NCI-H69 (cell line): ENCODE results near the gene HAO1.
"Not testable (repeated sequence)": the region's sequence is repeated elsewhere in the genome, so short reads cannot be mapped to it uniquely, and the experiment has no call there.

Experiments
- DNase-seq: peaks from one replicate; lab custom pipeline; 2025; lab: John Stamatoyannopoulos, UW

The HAO1 gene

DNA sequence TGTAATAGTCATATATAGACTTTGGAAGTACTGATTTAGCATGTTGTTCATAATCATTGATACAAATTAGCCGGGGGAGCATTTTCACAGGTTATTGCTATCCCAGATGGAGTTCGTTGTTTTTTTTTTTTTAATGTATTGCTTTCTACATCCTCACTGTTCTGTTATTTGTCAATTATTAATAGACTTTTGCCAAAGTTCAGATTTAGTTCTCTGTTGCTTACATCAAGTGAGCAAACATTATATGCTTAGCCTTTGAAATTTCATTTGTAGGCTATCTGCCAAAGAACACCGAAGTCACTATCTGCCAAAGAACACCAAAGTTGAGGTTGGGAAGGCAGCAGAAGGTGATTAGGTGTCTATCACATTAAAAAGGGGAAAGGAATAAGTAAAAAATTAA lies at the start of gene HAO1:
HAO1 (minus strand) TSS at position 118 of the 400 bp plus-strand sequence; CDS start at position 82, 36 bp downstream.
- DNase-seq: no peak

DNA sequence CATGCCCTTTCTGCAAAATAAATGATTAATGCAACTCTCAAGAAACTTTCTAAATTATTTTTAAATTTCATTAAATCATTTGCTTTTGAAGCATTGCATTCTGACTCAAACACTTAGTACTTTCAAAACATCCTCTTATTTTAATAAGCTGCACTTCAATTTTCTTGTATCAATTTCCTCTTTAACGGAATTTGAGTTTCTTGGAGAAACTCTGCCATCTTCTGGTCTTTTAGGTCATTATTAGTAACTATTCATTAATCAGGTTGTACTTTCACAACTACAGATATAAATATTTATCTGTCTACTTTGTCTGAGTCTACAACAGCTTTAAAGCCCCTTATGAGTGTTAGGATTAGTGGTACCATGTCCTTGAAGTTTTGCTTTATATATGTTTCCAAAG lies 49.1 kb upstream of the HAO1 start:
- DNase-seq: no peak

DNA sequence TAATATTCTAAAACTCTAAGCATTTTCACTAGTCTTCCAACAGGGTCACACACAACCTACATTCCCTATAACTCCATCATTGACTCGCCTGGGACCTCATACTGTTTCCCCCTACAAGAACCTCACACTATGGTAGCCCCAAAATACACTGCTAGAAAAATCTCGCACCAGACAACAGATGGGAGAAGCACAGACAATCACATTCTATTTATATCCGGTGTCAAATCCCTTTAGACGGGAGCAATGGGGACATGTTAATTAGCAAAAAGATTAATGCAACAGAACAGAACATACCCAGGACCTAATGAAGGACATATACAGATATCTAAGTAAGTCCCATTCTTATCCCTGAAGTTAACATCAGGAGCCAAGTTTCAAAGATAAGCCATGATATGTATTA lies 45.7 kb upstream of the HAO1 start:
- no peak for DNase-seq

DNA sequence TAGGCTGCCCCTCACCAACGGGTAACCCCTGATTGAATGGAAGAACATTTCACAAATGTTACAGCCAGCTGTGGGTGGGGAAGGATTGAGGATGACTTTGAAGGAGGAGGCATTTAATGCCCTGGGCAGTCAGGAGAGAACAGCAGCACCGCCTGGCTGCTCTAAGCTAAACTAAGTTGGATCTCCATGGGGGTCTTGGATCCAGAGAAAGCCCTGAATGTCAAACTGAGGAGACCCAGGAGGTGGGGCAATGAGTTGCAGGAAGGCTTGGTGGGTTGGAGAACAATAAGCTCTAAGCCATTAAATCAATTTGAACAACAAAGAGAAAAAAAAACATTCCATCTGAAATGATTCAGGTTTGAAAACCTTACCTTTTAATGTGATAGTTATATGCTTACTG lies 43.9 kb upstream of the HAO1 start:
- DNase-seq: no peak

DNA sequence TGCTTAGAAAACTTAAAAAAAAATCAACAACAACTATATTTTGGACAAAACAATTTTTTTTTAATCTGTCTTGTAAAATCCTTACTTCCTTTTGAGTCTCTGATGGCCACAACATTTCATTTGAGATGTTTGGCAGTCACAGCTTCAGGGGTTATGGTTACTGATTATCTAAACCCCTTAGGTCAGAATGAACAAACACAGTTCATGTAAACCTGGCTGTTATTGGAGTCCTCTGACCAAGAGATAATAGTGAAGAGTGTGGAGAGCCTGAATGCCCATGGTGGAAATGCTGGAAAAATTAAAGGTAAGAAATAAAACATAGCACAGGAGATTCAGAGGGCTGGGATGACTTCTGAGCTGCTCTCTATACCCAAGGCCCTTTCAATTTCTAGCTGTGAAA lies 41.1 kb upstream of the HAO1 start:
- DNase-seq: no peak

DNA sequence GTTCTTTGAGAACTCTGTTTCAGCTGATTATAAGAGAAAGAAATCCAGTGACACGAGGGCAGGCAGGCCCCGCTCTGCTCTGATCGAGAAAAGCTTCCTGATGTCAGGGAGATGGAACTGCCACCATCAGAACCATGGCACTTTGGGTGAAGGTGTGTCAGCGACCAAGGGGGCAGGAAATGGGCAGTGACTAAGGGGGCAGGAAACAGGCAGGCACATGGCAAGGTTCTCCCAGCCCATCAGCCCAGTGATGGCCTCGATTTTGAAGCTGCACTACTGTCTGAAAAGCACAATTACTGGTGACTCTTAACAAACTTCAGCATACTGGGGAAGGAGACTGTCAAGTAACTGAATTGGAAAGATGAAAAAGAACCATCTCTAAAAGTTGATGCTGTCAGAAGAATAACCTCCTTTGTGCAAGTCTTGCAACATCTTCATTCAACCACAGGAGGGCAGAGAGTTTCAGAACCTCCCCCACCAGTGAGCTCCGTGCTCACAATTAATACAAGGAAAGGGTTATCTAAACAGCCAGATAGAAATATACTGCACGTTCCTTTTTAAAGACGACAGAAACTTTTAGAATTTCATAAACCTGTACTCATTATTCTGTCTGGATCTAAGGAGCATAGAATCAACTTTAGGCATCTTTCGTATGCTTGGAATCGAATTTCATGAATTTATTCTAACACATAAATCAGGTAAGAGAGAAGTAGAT lies 40.2 kb upstream of the HAO1 start:
- DNase-seq: peak; percentile 40

DNA sequence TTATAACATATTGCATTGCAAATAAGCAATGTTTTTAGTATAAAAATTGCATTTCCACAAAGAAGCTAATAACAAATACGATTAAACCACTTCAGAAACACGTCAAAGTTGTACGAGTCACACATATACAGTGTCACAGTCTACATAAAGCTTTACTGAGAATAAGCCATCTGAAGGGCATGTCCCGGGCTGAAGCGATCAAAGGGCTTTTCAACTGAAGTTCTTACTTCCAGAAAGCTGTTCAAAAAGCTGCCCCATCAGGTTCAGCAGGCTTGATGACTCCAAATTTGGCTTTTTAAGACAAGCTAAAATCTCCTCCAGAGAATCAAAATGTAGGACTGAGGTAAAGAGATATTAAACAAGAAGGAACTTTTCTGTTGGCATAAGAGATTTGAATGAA lies 37.5 kb upstream of the HAO1 start:
- no peak for DNase-seq

DNA sequence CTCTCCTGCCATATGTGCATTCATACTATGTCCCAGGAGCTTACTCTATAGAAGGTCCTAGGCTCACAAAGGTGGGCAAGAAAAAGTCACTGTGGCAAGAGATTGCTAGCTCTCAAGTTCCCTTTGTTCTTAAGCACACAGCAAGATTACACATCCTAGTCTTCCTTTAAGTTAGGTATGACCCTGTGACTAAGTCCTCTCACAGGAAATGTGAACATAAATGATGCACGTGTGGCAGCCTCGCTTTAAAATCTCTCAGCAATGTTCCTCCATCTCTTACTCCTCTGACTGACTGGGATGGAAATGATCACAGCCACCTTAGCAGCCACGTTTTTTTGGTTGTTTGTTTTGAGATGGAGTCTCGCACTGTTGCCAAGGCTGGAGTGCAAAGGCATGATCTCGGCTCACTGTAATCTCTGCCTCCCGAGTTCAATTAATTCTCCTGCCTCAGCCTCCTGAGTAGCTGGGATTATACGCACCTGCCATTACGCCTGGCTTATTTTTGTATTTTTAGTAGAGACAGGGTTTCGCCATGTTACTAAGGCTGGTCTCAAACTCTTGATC lies 35.7 kb upstream of the HAO1 start:
- no peak for DNase-seq

DNA sequence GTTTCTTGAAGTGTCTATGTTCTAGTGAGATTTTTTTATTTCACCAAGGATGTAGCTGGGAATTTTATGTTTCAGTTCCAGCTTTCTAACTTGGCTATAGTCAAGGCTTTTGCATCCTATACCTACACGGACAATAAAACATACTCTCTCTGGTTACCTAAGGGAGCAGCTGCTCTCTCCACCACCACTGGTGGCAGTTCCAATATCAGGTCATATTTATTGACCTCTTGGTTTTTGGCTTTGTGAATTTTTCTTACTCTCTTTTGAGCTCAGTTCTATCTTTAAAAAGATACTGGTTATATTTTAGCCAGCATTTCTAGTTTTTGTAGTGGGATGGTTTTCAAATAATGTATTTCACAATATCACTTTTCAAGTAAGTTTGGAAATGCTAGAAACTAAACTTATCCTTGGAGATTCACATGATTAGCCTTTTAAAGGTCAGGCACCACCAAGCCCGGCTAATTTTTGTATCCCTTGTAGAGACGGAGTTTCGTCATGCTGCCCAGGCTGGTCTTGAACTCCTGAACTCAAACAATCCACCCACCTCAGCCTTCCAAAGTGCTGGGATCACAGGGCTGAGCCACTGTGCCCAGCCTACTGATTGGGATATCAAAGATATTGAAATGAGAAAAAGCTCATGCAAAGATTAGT lies 34.7 kb upstream of the HAO1 start:
- DNase-seq: no peak

DNA sequence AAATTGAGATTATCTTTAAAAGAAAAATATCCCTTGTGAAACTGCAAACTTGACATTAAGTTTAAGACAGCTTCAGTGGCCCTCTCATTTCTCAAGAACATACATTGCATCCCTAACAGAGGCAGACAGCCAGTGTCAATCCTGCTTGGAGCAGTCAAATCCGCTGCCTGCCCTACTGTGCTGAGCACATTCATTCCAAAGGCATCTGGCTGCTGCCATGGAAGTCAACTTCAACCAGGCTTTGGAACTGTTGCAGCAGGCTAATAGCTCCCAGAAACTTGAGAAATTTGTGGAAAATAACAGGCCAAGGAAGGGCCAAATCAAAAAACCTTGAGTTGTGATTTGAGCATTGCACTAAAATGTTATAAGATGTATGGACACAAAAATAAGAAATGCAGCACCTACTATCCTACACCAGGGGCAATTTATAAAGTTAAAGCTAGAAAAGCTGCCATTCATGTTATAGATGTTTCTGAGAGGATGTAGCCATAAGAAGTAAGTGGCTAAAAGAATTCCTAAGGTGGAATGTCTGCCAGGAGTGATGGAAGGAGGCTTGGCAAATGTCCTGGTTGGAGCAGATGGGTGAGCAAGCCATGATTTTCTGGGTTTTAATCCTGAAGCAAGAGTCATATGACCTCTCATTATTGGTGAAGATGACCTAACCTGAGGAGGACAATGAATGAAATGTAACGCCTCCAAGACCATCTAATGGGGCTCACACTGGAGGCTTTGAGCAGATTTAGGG lies 31.4 kb upstream of the HAO1 start:
- DNase-seq: no peak

DNA sequence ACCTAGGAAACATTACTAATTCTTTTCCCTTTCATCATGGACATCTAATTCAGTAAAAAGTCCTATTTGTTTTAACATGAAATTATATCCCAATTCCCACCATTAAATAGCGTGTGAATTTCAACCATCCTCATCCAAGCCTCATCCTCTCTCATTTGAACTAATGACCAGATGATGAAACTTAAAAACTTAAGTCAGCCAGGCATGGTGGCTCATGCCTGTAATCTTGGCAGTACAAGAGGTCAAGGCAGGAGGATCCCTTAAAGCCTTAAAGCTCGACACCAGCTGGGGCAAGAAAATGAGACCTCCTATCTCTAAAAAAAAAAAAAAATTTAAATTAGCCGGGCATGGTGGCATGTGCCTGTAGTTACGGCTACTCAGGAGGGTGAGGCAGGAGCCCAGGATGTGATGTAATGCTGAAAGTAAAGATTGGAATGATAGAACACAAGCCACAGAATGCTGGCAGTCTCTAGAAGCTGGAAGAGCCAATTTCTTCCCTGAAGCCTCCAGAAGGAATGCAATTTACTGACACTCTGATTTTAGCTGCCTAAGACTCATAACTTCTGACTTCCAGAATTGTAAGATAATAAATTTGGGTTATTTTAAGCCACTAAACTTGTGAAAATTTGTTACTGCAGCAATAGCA lies 27.1 kb upstream of the HAO1 start:
- no peak for DNase-seq

DNA sequence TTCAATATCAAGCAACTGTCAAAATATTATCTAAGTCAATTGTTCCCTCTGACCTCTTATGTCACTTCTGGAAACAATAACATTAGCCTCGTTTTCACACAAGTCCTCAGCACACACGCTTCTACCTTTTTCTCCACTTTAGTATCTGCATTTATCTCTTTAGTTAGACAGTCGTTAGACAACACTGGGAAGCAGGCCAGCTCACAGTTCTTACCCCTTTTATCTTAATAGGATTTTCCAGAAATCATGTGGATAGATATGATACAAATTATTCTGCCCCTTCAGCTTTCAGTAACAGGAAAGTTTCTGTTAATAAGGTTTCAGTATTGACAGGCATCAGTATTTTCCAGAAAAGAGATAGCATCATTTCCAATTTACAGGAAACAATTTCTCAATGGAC lies 25.9 kb upstream of the HAO1 start:
- no peak for DNase-seq

DNA sequence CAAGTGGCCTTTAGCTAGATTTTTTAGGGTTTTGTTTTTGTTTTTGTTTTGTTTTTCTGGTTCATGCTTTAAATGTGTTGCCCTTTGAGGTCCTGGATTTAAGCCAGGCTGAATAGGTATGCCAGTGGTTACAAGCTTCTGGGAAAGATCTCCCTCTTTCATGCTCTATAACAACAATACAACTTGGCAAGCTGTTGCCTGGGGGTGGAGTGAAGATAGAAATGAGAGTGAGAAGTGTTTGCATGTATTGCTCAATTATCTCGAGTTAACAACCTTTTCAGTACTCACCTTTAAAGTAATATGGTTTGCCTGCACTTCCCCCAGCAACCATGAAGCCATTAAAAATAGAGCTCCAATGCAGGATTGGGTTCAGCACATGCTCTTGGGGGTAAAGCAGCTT lies 19.2 kb upstream of the HAO1 start:
- peak; percentile 50 for DNase-seq

DNA sequence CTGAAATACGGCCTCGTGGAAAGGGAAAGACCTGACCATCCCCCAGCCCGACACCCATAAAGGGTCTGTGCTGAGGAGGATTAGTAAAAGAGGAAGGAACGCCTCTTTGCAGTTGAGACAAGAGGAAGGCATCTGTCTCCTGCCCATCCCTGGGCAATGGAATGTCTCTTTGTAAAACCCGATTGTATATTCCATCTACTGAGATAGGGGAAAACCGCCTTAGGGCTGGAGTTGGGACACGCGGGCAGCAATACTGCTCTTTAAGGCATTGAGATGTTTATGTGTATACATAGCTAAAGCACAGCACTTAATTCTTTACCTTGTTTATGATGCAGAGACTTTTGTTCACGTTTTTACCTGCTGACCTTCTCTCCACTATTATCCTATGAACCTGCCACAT lies 16.3 kb upstream of the HAO1 start:
- not testable (repeated sequence) for DNase-seq

DNA sequence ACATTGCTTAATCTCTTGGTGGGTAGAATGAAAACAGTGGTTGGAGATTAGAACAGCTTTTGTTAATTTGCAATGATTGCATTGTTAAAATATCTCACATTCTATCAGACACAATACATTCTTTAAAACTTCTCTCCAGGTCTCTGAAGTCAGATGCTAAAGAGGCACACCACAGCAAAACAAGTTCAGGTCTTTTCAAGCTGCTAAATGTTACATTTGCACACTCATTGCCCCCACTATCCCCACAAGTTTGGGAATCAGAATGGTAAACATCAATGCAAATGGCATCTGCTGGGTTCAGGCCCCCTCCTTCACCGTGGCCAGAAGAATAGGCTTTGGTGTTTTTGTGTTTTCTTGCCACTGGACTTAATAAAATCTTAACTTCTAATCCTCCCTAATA lies 10.1 kb upstream of the HAO1 start:
- DNase-seq: no peak

DNA sequence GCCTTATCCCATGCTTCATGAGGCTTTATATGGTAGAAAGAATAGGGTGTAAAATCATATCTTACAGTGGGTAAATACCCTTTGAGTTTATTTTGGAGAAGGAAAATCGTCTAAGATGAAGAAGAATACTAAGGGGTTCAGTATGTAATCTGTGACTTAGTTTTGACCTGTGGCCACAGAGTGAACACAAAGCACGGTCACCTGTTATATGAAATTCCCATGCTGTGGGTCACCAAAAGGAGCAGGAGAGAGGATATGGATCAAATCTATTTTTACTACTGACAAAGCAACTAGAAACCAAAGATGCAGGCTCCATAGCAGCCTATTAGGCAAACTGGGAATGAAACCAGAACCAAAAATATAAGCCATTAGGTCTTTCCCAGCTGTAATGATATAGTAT lies 3.6 kb upstream of the HAO1 start:
- DNase-seq: no peak

DNA sequence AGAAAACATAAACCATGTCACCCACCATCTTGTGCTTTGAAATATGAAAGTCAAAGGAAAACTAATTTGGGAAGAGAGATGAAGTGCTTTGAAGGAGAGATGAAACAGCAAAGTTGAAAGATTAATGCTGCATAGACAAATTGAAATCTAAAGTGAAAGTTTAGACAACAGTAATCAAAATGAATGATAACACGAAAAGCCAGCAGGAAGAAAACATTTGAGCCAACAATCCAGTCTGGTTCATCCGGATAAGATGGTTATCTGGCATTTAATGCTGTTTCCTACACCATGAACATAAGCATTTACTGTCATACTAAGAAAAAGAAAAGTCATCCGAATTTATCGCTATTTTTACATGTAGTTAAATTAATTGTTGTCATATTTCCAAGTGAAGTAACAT lies 595 bp downstream of the HAO1 start:
- no peak for DNase-seq

DNA sequence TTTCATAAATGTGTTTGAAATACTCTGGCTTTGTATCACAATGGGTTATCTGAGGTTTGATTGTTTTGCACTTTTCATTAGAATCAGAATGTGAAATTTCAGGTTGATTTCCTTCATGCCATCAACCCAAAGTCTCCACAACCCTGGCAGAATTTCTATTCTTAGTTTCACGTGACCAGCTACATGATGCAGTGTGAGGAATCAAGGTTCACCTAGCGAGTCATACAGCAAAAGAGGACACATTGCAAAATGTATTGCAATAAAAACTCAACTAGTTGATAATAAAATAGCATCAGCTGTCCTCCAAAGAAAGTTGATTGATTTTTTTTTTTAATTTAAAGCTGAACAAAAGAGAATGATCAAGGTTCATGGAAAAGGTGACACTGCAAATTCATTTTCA lies 2.2 kb downstream of the HAO1 start:
- DNase-seq: no peak

DNA sequence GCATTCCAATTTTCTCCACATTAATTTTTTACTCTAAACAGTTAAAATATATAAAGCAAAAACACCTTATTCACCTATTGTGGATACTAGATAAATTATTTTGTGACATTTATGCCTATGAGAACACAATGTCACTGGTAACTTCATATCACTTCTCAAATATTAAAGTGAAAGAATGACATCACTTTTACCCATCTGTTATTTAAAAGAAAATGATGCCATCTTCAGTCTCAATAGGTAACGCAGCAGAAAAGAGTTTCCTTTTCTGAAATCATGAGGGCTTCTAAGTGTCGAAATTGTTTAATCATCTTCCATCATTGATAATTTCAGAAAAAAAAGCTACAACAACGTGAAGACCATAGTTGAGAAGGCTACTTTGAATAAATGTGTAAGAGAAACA lies 2.9 kb downstream of the HAO1 start:
- DNase-seq: peak; percentile 13

DNA sequence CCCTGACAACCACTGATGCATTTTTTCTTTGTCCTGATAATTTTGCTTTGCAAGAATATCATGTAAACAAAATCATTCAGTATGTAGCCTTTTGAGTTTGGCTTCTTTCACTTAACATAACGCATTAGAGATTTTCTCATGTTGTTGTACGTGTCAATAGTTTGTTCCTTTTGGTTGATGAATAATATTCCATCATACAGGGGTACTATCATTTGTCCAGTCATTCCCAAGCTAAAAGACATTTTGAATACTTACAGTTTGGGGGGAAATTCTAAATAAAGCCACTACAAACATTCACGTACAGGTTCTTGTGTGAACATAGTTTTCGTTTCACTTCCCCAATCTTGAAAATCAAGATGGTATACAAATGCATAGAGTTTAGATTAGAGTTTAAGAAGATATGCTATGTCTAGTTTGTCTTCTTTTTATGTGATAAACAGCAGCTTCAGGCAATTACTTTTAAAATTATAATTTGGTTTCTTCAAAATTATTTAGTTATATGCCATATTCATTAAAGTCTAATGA lies 5.2 kb downstream of the HAO1 start:
- DNase-seq: no peak

DNA sequence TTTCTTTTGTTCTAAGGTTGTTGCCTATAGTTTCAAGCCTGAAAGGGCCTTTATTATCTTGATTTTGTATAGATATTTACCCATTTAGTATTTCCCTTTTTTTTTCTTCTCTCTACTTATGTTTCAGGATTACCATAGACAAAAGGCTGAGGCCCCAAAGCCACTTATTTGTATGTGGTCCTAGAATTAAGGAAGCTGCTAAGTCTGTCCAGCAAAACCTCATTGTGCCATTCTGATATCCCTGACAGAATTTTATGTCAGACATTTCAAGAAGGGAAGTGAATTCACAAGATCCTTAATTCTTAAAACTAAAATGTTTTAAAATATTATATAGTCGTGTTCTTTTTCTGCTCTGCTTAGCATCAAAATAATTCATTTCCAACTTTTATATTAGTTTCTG lies 6.9 kb downstream of the HAO1 start:
- no peak for DNase-seq

DNA sequence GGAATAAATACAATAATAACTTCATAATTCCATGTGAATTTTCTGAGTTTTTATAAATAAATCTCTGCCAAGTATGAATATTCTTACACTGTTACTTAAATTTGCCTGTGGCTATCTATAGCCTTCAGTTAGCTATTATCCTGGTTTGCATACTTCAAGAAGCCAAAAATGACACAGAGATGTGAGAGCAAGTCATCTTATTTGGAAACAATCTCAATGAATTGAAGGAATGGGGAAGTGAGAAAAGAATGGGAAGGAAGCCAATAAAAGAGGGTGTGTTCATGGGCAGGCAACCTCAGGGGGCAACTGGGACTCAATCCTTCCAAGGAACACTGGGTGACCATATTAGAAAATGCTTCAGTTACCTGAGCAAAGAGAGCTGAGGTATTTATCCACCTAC lies 9.9 kb downstream of the HAO1 start:
- peak; percentile 12 for DNase-seq
